GM21576 (cell line): ENCODE data around the gene WNT9B.

Experiments used
- ATAC-seq: cut with Tn5 transposase; IDR thresholded peaks from one replicate; pipeline ENCODE4 v1.9.1; 2021; ENCODE audit warnings: mild to moderate bottlenecking, moderate library complexity; ENCODE audit not compliant: unreplicated experiment

Gene WNT9B

DNA sequence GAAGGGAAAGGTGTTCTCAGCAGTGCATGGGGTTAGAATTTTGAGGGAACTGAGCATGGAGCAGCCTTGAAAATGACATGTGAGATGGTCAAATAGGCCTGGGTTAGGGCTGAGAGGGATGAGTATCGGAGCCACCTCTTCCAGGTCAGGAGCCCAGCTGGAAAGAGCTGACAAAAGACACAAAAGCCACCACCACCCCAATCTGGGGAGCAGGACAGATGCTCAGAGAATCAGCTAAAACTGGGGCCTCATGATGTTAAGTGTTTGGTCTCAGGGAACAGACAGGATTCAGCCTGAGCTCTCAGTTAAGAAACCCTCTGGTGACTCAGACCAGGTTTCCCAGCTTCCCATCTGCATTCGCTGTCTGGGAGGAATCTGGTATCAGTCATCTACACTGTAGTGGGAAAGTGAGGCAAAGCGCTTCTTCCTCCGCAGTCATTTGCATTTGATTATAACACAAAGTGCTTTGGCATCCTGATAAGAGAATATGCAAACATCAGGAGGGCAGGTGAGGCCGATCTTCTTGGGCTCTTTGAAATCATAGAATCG is 2.6 kb downstream of the WNT9B start:
- no peak for ATAC-seq

DNA sequence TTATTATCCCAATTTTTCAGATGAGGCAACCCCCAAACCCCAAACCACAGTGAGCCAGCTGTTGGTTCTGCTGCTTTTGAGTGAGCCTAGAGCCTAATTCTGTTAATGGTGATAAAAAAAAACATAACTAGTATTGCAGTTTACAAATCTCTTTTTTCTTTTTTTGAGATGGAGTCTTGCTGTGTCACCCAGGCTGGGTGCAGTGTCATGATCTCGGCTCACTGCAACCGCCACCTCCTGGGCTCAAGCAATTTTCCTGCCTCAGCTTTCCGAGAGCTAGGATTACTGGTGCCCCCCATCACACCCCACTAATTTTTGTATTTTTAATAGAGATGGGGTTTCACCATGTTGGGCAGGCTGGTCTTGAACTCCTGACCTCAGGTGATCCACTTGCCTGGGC is 3.1 kb downstream of the WNT9B start:
- no peak for ATAC-seq

DNA sequence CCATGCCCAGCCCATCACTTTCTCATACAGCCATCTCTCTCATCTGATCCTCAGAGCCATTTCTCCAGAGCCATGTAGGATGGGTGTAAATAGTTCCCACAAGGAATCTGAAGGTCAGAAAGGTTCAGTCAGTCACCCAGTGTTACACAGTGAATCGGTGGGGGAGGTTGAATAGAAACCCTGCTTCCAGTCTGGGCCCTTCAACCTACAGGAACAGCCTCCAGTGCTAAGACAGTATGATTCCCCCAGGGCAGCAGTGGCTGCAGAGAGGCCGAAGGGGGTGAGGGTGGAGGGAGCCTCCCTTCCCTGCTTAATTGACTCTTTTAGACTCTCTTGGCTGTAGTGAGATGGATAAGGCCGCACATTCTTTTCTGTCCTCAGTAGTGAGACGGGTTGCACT is 3.6 kb downstream of the WNT9B start:
- ATAC-seq = no peak

DNA sequence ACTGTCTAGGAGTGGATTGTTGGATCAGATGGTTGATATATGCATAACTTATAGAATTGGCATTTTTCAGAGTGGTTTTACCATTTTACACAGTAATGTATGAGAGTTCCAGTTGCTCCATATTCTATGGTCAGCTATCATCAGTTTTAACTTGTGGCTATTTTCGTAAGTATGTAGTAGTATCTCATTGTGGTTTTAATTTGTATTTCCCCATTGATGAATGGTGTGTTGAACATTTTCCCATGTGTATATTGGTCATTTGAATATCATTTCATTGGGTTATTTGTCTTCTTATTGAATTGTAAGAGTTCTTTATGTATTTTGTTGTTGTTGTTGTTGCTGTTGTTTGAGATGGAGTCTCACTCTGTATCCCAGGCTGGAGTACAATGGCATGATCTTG is 6.2 kb downstream of the WNT9B start:
- no peak for ATAC-seq

DNA sequence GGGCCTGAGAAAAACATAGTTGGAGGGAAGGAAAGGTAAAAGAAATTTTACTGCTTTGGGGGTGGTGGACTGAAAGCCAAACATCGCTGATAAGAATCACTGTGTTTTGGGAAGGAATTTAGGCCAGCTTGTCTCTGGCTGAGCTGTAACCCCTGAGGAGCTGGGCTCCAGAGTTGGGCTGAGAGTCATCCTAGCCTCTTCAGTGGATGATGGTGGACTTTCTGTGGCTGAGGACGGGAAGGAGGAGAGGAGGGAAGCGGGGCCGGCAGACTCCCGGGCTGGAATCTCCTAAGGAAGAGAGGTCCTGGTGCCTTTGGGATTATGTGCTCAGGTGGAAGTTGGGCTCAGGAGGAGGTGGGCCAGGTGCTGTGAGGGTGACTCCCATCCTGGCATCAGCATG is 8.6 kb downstream of the WNT9B start:
- no peak for ATAC-seq

DNA sequence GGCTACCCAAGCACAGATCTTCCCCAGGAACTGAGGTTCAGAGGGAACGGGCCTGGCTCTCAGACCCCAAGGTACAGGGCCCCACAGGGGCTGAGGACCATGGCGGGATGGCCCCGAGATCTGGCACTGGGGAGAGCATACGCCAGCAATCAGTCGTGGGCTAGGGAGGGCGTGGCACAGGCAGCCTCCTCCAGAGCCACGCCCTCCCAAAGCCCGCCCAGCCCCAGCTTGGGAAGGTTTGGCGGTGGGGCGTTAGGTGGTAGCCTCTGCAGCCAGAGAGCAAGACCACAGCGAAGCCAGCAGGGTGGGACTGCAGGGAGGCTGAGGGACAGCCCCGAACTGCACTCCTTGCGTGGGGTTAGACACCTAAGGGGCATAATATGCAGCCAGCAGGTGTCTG is 11.6 kb downstream of the WNT9B start:
- no peak for ATAC-seq

DNA sequence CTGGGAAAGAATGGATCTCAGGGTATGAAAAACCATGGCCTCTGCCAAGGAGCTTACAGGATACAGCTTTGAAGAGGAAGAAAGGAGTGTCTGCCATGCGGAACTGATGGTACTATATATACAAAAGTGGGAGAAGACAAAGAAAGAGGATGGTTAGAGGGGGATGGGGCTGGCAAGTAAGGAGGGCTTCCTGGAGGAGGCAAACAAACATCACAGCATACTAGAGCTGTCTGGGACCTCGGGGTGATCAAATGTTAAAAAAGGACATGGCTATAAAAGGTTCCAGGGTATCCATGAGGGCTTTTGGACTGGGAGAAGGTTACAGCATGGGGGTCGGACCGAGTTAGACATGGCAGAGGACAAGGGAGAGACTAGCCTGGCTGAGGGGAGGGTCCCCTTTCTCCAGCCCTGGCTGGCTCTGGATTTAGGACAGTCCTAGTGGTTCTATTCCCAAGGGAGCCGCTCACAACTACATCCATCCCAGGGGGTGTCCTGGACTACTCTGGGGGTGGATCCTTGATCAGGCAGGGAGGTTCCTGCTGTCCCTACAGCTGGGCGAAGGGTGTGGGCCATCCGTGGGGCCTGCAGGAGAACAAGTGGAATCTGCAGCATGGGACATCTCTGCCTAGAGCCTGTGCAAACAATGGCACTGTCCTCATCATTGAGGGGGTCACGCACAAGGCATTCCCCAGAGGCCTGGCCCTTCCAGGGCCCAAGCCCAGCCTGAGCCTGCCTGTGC is 12.2 kb downstream of the WNT9B start:
- no peak for ATAC-seq

DNA sequence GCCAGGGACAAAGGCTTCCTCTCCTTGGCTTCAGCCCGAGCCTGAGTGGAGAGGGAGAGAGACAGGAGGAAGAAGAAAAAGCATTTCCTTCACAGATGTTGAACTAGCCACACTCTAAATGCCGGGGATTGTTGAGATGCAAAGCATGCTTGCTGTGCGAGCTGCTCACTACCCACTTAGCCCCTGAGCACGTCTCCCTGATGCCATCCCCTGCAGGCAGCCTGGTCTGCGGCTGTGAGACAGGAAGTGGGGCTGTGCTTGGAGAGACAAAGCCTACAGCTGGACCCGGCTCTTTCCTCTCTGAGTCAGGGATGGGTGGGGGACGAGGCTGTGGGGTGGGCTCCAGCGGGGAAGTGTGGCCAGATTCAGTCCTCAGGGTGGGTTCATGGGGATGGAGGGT is 13.7 kb downstream of the WNT9B start:
- ATAC-seq = no peak

DNA sequence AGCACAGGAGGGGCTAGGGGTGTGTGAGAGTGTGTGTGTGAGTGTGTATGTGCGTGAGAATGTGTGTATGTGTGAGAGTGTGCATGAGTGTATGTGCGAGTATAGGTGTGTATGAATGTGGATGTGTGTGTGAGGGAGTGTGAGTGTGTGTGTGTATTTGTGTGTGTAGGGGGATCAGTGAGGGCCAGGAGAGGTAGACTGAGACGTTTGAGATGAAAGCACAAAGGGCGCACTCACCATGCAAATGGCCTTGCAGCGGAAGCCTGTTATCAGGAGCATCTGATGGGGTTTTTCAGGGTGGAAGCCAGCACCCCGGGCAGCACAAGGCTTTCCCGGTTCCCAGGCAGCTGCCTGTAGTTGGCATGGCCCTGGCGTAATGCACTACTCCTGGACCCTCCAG is 14.9 kb downstream of the WNT9B start:
- no peak for ATAC-seq

DNA sequence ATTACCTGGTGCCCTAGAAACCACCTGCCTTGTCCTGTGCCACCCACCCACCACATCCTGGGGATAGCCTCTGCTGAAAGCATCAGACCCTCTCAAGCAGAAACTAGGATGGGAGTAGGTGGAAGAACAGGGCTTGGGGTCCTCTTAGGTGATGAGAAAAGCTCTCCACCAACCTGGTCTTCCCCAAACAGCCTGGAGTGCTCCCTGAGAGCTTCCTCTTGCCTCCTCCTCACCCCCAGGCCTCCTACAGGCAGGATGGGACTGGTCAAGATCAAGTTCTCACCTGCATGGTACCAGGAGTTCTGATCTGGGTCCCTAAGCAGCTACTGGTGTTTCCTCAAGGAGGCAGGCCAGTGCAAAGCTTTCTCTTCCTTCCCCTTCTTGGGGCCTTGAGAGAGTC is 15.4 kb downstream of the WNT9B start:
- no peak for ATAC-seq

DNA sequence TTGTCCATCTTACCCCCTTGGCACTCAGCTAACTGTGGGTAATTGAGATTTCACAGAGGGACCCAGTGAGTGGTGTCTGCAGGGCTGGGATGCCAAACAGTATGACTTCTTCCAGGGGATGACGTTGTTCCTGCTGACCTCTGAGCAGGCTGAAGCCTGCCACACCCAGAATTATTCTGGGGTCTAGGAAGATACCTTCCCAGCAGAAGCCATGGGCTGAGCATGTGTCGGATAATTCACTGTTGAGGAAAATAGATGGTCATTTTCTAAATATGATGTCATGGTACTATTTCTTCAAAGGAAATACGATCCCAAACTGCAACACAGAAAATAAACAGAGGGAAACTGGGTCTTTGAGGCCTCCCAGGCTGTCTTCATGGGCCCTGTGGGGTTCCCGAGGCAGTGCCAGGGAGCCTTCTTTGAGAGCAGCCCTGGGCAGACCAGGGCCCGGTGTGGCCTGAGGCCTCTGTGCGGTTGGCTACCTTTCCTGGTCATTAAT is 17.4 kb downstream of the WNT9B start:
- ATAC-seq = no peak

DNA sequence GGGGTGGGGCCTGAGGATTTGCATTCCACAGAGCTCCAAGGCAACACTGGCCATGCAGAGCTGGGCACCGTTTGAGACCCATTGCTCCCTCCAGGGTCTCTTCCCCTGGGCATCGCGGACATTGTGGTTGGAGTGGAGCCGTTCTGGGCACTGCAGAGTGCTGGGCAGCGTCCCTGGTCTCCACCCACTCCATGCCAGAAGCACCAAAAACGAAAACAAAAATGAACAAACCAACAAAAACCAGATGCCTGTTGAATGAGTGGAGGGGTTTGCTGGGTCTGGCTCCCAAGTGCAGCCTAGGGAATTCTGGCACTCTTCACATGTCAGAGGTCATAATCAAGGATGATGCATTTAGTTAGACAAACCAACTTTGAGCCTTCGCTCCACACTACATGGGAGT is 17.9 kb downstream of the WNT9B start:
- ATAC-seq = no peak

DNA sequence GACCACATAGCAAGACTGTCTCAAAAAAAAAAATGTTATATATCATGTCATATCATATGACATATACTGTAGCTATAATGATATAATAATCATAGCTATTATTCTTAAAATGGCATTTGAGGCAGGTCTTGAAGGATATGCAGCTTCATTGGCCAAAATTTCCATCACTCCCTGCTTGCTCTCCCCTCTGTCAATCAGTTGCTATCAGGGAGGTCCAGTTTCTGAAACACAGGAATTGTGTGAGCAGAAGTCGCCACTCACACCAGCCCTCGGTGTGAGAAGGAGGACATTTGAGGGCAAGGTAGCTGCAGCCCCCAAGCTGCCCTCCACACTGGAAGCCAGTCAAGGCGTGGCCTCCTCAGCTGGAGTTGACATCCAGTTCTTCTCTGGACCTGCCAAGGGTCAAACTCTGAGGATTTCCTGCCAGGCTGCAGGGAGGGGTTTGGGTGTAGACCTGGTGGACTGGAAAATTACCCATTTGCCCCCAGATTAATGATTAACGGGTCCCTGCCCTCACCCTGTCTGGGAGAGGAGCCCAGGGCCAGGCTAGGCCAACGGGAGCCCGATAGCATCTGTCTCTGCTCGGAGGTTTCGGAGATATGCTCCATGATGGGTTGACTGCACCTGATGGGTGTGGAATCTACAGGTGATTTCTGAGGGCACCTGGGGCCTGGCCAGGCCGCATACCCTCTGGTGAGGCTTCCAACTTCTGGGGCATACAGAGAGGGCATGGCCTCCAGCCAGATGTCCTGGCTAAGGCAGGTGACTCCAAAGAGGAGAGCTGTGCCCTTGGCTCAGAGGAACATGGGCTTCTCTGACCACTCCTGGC is 18.8 kb downstream of the WNT9B start:
- no peak for ATAC-seq

DNA sequence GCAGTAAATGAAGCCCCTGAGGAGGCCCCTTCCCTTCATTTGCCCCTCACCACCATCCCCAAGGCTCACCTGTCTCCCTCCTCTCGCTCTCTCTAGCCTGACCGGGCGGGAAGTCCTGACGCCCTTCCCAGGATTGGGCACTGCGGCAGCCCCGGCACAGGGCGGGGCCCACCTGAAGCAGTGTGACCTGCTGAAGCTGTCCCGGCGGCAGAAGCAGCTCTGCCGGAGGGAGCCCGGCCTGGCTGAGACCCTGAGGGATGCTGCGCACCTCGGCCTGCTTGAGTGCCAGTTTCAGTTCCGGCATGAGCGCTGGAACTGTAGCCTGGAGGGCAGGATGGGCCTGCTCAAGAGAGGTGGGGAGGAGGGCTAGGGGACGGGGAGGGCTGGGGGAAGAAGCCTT is 21.0 kb downstream of the WNT9B start:
- ATAC-seq = no peak

DNA sequence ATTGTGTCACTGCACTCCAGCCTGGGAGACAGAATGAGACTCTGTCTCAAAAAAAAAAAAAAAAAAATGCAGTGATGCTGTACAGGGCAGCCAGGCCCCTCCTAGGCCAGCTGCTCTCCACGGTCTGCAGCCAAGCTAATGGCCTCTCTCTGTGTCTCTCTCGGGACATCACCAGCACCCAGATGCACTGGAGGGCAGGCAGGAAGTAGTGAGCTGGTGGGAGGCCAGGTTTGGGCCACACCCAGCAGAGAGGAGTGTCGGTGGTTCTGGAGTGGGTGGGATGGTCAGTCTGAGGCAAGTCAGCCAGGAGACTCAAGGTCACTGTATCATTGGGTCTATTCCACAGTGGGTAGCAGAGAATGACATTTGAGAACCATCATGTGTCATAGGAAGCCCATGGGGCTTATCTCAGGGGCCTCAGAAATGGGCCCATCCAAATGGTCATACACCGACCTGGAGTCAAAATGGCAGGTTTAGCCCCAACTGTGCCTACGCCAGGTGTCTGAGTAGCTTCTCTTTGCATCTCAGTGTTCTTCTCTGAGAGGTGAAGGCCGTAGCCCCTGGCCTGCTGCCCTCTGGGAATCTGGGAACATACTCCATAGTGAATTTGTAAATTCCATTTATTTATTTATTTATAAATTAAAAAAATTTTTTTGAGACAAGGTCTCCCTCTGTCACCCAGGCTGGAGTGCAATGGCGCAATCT is 22.7 kb downstream of the WNT9B start:
- no peak for ATAC-seq

DNA sequence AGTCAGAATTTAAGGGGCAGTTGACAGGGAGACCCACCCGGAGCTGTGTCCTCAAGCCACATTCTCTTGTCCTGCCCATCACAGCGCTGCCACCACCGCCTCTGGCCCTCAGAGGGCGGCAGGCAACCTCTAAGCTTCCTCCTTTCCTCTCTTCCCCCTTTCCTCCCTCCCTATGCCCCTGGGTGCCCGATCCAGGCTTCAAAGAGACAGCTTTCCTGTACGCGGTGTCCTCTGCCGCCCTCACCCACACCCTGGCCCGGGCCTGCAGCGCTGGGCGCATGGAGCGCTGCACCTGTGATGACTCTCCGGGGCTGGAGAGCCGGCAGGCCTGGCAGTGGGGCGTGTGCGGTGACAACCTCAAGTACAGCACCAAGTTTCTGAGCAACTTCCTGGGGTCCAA is 23.5 kb downstream of the WNT9B start:
- no peak for ATAC-seq

DNA sequence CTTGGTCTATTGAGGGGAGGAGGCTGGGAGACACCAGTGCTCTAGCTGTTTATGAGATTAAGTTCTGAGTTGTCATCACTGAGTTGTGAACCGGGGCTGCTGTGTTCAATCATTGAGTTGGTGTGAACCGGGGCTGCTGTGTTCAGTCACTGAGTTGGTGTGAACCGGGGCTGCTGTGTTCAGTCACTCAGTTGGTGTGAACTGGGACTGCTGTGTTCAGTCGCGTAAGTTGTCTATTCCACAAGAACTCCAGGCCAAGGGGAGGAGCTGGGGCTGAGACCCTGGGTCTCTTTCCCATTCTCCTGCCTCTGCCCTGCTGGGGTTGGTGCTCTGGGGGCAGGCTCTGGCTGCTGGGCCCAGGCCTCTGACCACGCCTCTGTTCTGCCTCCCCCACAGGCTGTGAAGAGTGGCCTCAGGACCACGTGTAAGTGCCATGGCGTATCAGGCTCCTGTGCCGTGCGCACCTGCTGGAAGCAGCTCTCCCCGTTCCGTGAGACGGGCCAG is 24.5 kb downstream of the WNT9B start:
- ATAC-seq = no peak

DNA sequence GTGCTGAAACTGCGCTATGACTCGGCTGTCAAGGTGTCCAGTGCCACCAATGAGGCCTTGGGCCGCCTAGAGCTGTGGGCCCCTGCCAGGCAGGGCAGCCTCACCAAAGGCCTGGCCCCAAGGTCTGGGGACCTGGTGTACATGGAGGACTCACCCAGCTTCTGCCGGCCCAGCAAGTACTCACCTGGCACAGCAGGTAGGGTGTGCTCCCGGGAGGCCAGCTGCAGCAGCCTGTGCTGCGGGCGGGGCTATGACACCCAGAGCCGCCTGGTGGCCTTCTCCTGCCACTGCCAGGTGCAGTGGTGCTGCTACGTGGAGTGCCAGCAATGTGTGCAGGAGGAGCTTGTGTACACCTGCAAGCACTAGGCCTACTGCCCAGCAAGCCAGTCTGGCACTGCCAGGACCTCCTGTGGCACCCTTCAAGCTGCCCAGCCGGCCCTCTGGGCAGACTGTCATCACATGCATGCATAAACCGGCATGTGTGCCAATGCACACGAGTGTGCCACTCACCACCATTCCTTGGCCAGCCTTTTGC is 25.0 kb downstream of the WNT9B start:
- no peak for ATAC-seq

DNA sequence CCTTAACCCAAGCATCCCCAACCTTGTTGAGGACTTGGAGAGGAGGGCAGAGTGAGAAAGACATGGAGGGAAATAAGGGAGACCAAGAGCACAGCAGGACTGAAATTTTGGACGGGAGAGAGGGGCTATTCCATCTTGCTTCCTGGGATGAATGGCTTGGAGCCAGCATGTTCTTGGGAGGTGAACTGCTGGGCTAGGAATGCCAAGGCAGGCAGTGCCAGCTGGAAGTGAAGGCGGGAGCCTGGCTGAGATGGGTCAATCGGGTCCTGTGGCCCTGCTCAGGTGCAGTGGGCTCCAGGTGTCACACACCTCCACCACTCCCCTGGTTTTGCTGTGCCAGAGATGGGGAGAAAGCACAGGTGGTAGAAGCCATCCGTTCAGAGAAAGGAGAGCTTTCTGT is 25.5 kb downstream of the WNT9B start:
- ATAC-seq = no peak

DNA sequence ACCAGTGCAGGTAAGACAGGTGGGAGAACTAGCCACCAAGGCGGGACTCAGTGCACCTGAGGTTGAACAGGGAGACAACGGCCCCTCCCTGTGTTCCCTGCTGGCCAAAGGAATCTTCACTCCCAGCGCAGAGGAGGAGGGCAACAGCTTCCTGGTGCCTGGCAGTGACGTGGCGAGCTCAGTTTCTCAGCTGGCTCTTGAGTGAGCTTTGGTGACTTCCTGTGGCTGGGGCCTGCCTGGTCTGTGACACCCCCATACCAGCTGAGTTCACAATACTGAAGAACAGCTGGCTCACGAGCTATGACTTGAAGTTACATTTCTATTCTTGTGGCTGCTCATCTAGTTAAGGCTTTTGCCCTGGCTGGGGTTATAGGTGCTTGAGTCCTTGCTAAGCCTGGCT is 26.1 kb downstream of the WNT9B start:
- ATAC-seq = no peak

DNA sequence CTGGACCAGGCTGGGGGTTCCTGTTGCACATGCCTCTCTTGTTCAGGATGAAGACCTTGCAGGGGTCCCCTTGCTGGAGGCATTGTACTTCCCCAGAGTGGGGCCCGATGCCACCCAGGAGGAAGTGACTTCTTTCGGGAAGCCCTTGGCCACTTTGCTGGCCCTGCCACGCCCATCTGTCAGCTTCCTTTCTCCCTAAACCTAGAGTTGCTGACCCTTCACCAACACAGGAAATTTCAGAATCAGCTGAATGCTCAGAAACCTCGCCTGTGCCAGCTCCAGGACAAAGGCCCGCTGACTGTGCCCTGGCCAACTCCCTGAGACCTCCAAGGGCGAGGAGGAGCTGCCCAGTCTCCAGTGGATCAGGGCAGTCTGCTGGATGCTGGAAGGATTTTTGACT is 26.7 kb downstream of the WNT9B start:
- ATAC-seq = no peak
